Measurements from ENCODE around the gene C20orf204.

C20orf204 gene, protein sequence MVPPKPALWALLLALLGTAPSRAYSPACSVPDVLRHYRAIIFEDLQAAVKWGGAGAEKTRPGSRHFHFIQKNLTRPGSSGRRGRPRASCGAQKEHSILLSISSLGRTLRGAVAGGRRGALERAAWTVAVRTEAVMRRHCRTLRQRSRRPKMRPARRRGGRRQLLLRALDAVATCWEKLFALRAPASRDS

GRCh38 chr20:64035933-64036345 lies at the start of gene C20orf204:
Gene C20orf204 (plus strand): TSS chr20:64036182. CDS start chr20:64036324, 142 bp downstream.
- peaks cover 28% of the 10 kb centered on the region for H3K4me1 ChIP-seq (ENCODE audit: insufficient read depth, insufficient read length)
- no peak within 1 kb of the TSS for H3K4me3 ChIP-seq (ENCODE audit: insufficient read length, low read depth)
- H3K9me3 ChIP-seq (ENCODE audit: insufficient read depth, low read length) = peaks cover 8% of the 10 kb centered on the region; the same call in 1 of the 2 replicates
- peak within 1 kb of the TSS; percentile 44 for H3K9ac ChIP-seq (ENCODE audit: insufficient read length, low read depth)
- TF ChIP-seq SUZ12 (IDR thresholded peaks at IDR 0.05; ENCODE audit: extremely low read depth, insufficient read depth, insufficient read length) (no peak), ZNF274 (IDR thresholded peaks at IDR 0.05; ENCODE audit: low read depth, low read length) (no peak), YY1 (IDR thresholded peaks at IDR 0.05; ENCODE audit: insufficient read depth, insufficient read length) (no peak)
- peaks cover 48% of the 10 kb centered on the region for H3K36me3 ChIP-seq (ENCODE audit: insufficient read depth, insufficient read length, low read length)
- peaks cover 36% of the 10 kb centered on the region for H3K27me3 ChIP-seq (ENCODE audit: insufficient read depth, insufficient read length)
- DNase-seq (ENCODE audit: low read depth, low spot score) = no peak

DNA sequence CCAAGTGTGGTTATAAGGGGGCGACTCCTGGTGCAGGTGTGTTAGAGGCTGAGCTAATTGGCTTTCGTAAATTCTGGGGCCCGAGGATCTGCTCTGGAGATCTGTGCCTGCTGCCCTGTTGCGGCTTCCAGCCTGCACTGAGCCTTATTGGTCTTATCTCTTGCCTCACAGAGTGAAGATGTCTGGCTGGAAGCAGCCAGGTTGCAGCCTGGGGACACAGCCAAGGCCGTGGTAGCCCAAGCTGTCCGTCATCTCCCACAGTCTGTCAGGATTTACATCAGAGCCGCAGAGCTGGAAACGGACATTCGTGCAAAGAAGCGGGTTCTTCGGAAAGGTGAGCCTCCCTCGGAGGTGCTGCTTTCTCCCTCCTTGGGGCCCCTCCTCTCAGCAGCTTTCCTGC lies 35.1 kb upstream of the C20orf204 start:
- TF ChIP-seq YY1 (IDR thresholded peaks at IDR 0.05; ENCODE audit: insufficient read depth, insufficient read length) = no peak
- no peak for TF ChIP-seq ZNF274 (IDR thresholded peaks at IDR 0.05; ENCODE audit: low read depth, low read length)
- TF ChIP-seq SUZ12 (IDR thresholded peaks at IDR 0.05; ENCODE audit: extremely low read depth, insufficient read depth, insufficient read length) = no peak
- Histone ChIP-seq H3K9ac (ENCODE audit: insufficient read length, low read depth) (no peak overlapping the region), H3K4me1 (ENCODE audit: insufficient read depth, insufficient read length) (peaks cover 11% of the 10 kb centered on the region), H3K27me3 (ENCODE audit: insufficient read depth, insufficient read length) (no peaks in the 10 kb centered on the region), H3K9me3 (ENCODE audit: insufficient read depth, low read length) (no peaks in the 10 kb centered on the region), H3K36me3 (ENCODE audit: insufficient read depth, insufficient read length, low read length) (peaks cover 83% of the 10 kb centered on the region), H3K4me3 (ENCODE audit: insufficient read length, low read depth) (no peak overlapping the region)
- no peak for DNase-seq (ENCODE audit: low read depth, low spot score)

DNA sequence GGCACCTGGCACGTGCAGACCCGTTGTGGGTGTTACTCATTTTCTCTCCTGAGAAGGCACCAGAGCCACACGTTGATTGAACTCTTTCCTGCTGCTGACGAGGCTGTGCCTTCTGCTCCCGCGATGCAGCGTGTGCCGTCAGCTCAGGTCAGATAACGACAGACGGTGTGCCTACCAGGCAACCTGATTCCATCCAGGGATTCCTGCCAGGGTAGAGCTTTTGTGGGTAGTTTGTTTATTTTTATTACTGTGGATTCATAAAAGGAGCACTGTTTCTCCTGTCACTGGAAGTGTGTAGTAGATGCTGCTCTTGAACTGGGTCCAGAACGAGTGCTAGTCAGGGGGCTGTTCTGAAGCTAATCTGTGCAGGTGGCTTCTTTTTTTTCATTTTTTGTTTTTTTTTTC lies 34.4 kb upstream of the C20orf204 start:
- no peak for DNase-seq (ENCODE audit: low read depth, low spot score)
- no peaks in the 10 kb centered on the region for H3K9me3 ChIP-seq (ENCODE audit: insufficient read depth, low read length)
- no peak overlapping the region for H3K9ac ChIP-seq (ENCODE audit: insufficient read length, low read depth)
- H3K27me3 ChIP-seq (ENCODE audit: insufficient read depth, insufficient read length) = no peaks in the 10 kb centered on the region
- TF ChIP-seq SUZ12 (IDR thresholded peaks at IDR 0.05; ENCODE audit: extremely low read depth, insufficient read depth, insufficient read length) = no peak
- TF ChIP-seq YY1 (IDR thresholded peaks at IDR 0.05; ENCODE audit: insufficient read depth, insufficient read length) = no peak
- no peak for TF ChIP-seq ZNF274 (IDR thresholded peaks at IDR 0.05; ENCODE audit: low read depth, low read length)
- peaks cover 81% of the 10 kb centered on the region for H3K36me3 ChIP-seq (ENCODE audit: insufficient read depth, insufficient read length, low read length)
- no peak overlapping the region for H3K4me3 ChIP-seq (ENCODE audit: insufficient read length, low read depth)
- peaks cover 11% of the 10 kb centered on the region for H3K4me1 ChIP-seq (ENCODE audit: insufficient read depth, insufficient read length)

DNA sequence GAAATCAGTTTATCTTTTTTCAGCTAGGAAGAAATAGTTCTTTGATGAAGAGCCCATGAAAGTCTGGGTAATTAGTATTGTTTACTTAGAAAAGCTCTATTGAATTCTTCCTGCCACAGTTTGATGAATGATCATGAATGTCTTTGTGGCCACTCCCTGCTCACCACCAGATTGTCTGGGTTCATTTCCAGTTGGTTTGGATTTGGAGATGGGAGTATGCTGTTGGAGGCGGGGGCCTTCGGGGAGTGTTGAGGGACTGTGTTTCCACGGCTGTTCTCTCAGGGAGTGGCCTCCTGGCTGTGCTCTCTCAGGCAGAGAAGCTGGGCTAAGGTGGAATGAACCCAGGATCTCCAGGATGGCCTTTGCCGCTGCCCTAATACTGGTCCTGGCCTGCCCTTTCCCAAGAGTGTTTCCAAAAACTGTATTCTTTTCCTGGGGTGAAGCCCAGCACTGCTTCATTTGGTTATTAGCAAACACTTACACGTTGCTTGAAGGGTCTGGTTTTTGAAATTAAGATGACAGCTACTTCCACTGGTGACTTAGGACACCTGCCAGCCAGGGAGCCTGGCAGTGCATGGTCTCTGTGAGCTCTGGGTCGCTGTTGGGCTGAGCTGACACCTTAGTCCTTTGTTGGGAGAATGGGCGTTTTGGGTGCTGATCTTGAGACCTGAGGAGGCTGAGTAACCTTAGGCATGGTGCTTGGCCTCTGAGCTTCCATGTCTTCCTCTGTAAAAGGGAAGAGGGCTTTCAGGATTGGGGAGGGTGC lies 31.8 kb upstream of the C20orf204 start:
- no peak overlapping the region for H3K9ac ChIP-seq (ENCODE audit: insufficient read length, low read depth)
- no peak overlapping the region for H3K4me3 ChIP-seq (ENCODE audit: insufficient read length, low read depth)
- no peak for DNase-seq (ENCODE audit: low read depth, low spot score)
- no peaks in the 10 kb centered on the region for H3K27me3 ChIP-seq (ENCODE audit: insufficient read depth, insufficient read length)
- H3K4me1 ChIP-seq (ENCODE audit: insufficient read depth, insufficient read length) = peaks cover 12% of the 10 kb centered on the region
- H3K9me3 ChIP-seq (ENCODE audit: insufficient read depth, low read length) = peaks cover 18% of the 10 kb centered on the region
- TF ChIP-seq SUZ12 (IDR thresholded peaks at IDR 0.05; ENCODE audit: extremely low read depth, insufficient read depth, insufficient read length) (no peak), ZNF274 (IDR thresholded peaks at IDR 0.05; ENCODE audit: low read depth, low read length) (no peak), YY1 (IDR thresholded peaks at IDR 0.05; ENCODE audit: insufficient read depth, insufficient read length) (no peak)
- H3K36me3 ChIP-seq (ENCODE audit: insufficient read depth, insufficient read length, low read length) = peaks cover 84% of the 10 kb centered on the region

DNA sequence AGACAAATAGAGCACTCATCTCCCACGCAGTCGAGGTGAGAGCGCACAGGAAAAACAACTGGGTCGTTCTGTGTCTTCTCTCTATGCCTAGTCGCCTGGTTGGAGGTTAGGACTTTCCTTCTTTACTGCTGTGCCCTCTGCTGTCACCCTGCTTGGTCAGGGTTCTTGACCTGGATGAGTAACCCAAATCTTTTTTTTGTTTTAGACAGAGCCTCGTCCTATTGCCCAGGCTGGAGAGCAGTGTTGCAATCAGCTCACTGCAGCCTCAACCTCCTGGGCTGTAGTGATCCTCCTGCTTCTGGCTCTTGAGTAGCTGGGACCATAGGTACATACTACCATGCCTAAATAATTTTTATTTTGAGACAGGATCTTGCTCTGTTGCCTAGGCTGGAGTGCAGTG lies 30.6 kb upstream of the C20orf204 start:
- peaks cover 4% of the 10 kb centered on the region for H3K4me1 ChIP-seq (ENCODE audit: insufficient read depth, insufficient read length)
- no peak for DNase-seq (ENCODE audit: low read depth, low spot score)
- H3K36me3 ChIP-seq (ENCODE audit: insufficient read depth, insufficient read length, low read length) = peaks cover 84% of the 10 kb centered on the region
- no peak overlapping the region for H3K9ac ChIP-seq (ENCODE audit: insufficient read length, low read depth)
- TF ChIP-seq SUZ12 (IDR thresholded peaks at IDR 0.05; ENCODE audit: extremely low read depth, insufficient read depth, insufficient read length) (no peak), ZNF274 (IDR thresholded peaks at IDR 0.05; ENCODE audit: low read depth, low read length) (no peak), YY1 (IDR thresholded peaks at IDR 0.05; ENCODE audit: insufficient read depth, insufficient read length) (no peak)
- H3K9me3 ChIP-seq (ENCODE audit: insufficient read depth, low read length) = peaks cover 21% of the 10 kb centered on the region
- H3K4me3 ChIP-seq (ENCODE audit: insufficient read length, low read depth) = no peak overlapping the region
- no peaks in the 10 kb centered on the region for H3K27me3 ChIP-seq (ENCODE audit: insufficient read depth, insufficient read length)

- Histone ChIP-seq H3K4me3 (ENCODE audit: insufficient read length, low read depth) (no peak overlapping the region), H3K27me3 (ENCODE audit: insufficient read depth, insufficient read length) (no peaks in the 10 kb centered on the region), H3K36me3 (ENCODE audit: insufficient read depth, insufficient read length, low read length) (peaks cover 86% of the 10 kb centered on the region), H3K9me3 (ENCODE audit: insufficient read depth, low read length) (peaks cover 21% of the 10 kb centered on the region), H3K4me1 (ENCODE audit: insufficient read depth, insufficient read length) (peaks cover 4% of the 10 kb centered on the region), H3K9ac (ENCODE audit: insufficient read length, low read depth) (no peak overlapping the region)
- DNase-seq (ENCODE audit: low read depth, low spot score) = no peak
- TF ChIP-seq SUZ12 (IDR thresholded peaks at IDR 0.05; ENCODE audit: extremely low read depth, insufficient read depth, insufficient read length) (no peak), YY1 (IDR thresholded peaks at IDR 0.05; ENCODE audit: insufficient read depth, insufficient read length) (no peak), ZNF274 (IDR thresholded peaks at IDR 0.05; ENCODE audit: low read depth, low read length) (no peak)
These were observed 29.5 kb upstream of the C20orf204 start for GRCh38 chr20:64006490-64006889.

- Histone ChIP-seq H3K9me3 (ENCODE audit: insufficient read depth, low read length) (peaks cover 21% of the 10 kb centered on the region), H3K9ac (ENCODE audit: insufficient read length, low read depth) (peak overlapping the region; percentile 26), H3K4me1 (ENCODE audit: insufficient read depth, insufficient read length) (peaks cover 4% of the 10 kb centered on the region), H3K4me3 (ENCODE audit: insufficient read length, low read depth) (no peak overlapping the region), H3K36me3 (ENCODE audit: insufficient read depth, insufficient read length, low read length) (peaks cover 85% of the 10 kb centered on the region), H3K27me3 (ENCODE audit: insufficient read depth, insufficient read length) (no peaks in the 10 kb centered on the region)
- no peak for TF ChIP-seq YY1 (IDR thresholded peaks at IDR 0.05; ENCODE audit: insufficient read depth, insufficient read length)
- no peak for TF ChIP-seq SUZ12 (IDR thresholded peaks at IDR 0.05; ENCODE audit: extremely low read depth, insufficient read depth, insufficient read length)
- TF ChIP-seq ZNF274 (IDR thresholded peaks at IDR 0.05; ENCODE audit: low read depth, low read length) = no peak
- DNase-seq (ENCODE audit: low read depth, low spot score) = no peak
These were observed 29.1 kb upstream of the C20orf204 start for GRCh38 chr20:64006902-64007301.

All from NT2/D1 (cell line).